OCI-LY7 (cell line): ENCODE results near the gene THYN1.

Experiments
- EZH2phosphoT487 ChIP-seq: fragments of 200-600 bp; sonication (generic); IDR thresholded peaks from 2 replicates; pipeline ENCODE4 v1.6.1; 2018; ENCODE audit warnings: low read depth, borderline replicate concordance, mild to moderate bottlenecking, mixed run types, antibody characterized with exemption, low read length, moderate library complexity, mixed read lengths
- TF ChIP-seq, protein P1 (sequence below): fragments of 200-600 bp; sonication (generic); conservative IDR thresholded peaks from 2 replicates; pipeline ENCODE4 v1.5.1; 2014; ENCODE audit warnings: mild to moderate bottlenecking, antibody characterized with exemption, low read length, moderate library complexity, mixed read lengths

GRCh38 chr11:134230339-134230738 lies 22.8 kb downstream of the THYN1 start:
- TF ChIP-seq, protein P1, sequence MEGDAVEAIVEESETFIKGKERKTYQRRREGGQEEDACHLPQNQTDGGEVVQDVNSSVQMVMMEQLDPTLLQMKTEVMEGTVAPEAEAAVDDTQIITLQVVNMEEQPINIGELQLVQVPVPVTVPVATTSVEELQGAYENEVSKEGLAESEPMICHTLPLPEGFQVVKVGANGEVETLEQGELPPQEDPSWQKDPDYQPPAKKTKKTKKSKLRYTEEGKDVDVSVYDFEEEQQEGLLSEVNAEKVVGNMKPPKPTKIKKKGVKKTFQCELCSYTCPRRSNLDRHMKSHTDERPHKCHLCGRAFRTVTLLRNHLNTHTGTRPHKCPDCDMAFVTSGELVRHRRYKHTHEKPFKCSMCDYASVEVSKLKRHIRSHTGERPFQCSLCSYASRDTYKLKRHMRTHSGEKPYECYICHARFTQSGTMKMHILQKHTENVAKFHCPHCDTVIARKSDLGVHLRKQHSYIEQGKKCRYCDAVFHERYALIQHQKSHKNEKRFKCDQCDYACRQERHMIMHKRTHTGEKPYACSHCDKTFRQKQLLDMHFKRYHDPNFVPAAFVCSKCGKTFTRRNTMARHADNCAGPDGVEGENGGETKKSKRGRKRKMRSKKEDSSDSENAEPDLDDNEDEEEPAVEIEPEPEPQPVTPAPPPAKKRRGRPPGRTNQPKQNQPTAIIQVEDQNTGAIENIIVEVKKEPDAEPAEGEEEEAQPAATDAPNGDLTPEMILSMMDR, result no peak
- TF ChIP-seq EZH2phosphoT487, result no peak
